Activated B cell treated with CpG ODN at 0.5 μM for 24 hours (primary cell): ENCODE data around the gene SND1. TPM values are rescaled to one million over a fixed set of nuclear protein-coding genes. Genes with fewer than 3 reads are reported as not detected.

ENCODE experiments used
- ATAC-seq: fragments of 200-7000 bp; cut with Tn5 transposase; one replicate; pipeline ENCODE4 v1.10.0; 2021; ENCODE audit warnings: low read depth, mild to moderate bottlenecking, moderate library complexity
- CTCF ChIA-PET: fragments of 350-600 bp; sonication (Branson Sonifier 250); formaldehyde crosslinking; loops from one replicate; lab custom pipeline; 2021; ENCODE audit warnings: antibody characterized with exemption; lab: Charles Lee
- POLR2A ChIA-PET: fragments of 350-600 bp; sonication (Branson Sonifier 250); formaldehyde crosslinking; loops from one replicate; lab custom pipeline; 2021; ENCODE audit warnings: antibody characterized with exemption; lab: Charles Lee
- DNase-seq: peaks from one replicate; pipeline ENCODE4 v3.0.0; 2022
- H3K27ac Mint-ChIP-seq: one replicate; pipeline ENCODE4 v1.8.0; 2020; ENCODE audit warnings: mixed read lengths
- H3K27me3 Mint-ChIP-seq: one replicate; pipeline ENCODE4 v1.8.0; 2021; ENCODE audit warnings: mixed read lengths
- H3K36me3 Mint-ChIP-seq: one replicate; pipeline ENCODE4 v1.8.0; 2021; ENCODE audit warnings: low read depth, mixed read lengths
- H3K4me1 Mint-ChIP-seq: one replicate; pipeline ENCODE4 v1.8.0; 2021; ENCODE audit warnings: mixed read lengths
- H3K4me3 Mint-ChIP-seq: one replicate; pipeline ENCODE4 v1.8.0; 2020; ENCODE audit warnings: mild to moderate bottlenecking, mixed read lengths
- H3K9me3 Mint-ChIP-seq: one replicate; pipeline ENCODE4 v1.8.0; 2020; ENCODE audit warnings: mixed read lengths
- intact Hi-C: fragments of 100-400 bp; cut with micrococcal nuclease; formaldehyde crosslinking; loops from one replicate; pipeline ENCODE4 v1.15.1; 2024
- total RNA-seq: library from RNA; stranded (reverse); gene quantifications from 2 replicates; pipeline ENCODE4 v1.2.3, GENCODE V29; 2022
- TF ChIP-seq, protein P1 (sequence below): fragments of 200-600 bp; IDR thresholded peaks from one replicate; pipeline ENCODE4 v1.8.0; 2022; ENCODE audit warnings: antibody characterized with exemption, mild to moderate bottlenecking

The SND1 gene
- total RNA-seq, 1 donor from 2014 or later = 215 TPM

GRCh38 chr7:127889677-127890076 lies 237.7 kb downstream of the SND1 start:
- ChIA-PET POLR2A (no interaction called here), CTCF (no interaction called here)
- Mint-ChIP-seq H3K4me1 (no peaks in the 10 kb centered on the region), H3K9me3 (peaks cover 2% of the 10 kb centered on the region), H3K27me3 (no peaks in the 10 kb centered on the region), H3K27ac (no peak overlapping the region), H3K36me3 (peaks cover 61% of the 10 kb centered on the region), H3K4me3 (no peak overlapping the region)
- ATAC-seq (no peak), DNase-seq (no peak)
- intact Hi-C loops = no loop called here
- TF ChIP-seq, protein P1, sequence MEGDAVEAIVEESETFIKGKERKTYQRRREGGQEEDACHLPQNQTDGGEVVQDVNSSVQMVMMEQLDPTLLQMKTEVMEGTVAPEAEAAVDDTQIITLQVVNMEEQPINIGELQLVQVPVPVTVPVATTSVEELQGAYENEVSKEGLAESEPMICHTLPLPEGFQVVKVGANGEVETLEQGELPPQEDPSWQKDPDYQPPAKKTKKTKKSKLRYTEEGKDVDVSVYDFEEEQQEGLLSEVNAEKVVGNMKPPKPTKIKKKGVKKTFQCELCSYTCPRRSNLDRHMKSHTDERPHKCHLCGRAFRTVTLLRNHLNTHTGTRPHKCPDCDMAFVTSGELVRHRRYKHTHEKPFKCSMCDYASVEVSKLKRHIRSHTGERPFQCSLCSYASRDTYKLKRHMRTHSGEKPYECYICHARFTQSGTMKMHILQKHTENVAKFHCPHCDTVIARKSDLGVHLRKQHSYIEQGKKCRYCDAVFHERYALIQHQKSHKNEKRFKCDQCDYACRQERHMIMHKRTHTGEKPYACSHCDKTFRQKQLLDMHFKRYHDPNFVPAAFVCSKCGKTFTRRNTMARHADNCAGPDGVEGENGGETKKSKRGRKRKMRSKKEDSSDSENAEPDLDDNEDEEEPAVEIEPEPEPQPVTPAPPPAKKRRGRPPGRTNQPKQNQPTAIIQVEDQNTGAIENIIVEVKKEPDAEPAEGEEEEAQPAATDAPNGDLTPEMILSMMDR = no peak

DNA sequence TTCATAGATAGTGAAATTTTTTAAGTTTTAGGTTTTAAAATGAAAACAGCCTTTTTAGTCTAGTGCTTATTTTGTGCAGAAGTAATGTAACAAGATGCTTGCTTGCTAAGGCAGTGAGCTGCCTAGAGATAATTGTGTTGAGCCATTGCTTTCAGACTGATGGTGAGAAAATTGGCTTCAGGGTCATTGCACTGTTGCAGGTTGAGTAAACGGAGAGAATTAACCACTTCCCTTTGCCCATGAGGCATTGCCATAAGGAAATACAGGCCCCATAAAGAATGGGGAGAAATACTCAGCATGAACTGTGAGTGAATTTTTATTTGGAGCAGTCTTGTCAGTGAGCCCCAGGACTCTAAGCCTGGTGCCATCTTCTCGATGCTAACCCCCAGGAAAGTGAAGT lies 238.7 kb downstream of the SND1 start:
- intact Hi-C loops = no loop called here
- CTCF ChIA-PET = no interaction called here
- no peak for DNase-seq
- TF ChIP-seq, protein P1 = no peak
- no peak for ATAC-seq
- no peak overlapping the region for H3K27ac Mint-ChIP-seq
- POLR2A ChIA-PET = no interaction called here
- H3K36me3 Mint-ChIP-seq = peaks cover 57% of the 10 kb centered on the region
- H3K4me3 Mint-ChIP-seq = no peak overlapping the region
- H3K27me3 Mint-ChIP-seq = no peaks in the 10 kb centered on the region
- peaks cover 2% of the 10 kb centered on the region for H3K9me3 Mint-ChIP-seq
- no peaks in the 10 kb centered on the region for H3K4me1 Mint-ChIP-seq

DNA sequence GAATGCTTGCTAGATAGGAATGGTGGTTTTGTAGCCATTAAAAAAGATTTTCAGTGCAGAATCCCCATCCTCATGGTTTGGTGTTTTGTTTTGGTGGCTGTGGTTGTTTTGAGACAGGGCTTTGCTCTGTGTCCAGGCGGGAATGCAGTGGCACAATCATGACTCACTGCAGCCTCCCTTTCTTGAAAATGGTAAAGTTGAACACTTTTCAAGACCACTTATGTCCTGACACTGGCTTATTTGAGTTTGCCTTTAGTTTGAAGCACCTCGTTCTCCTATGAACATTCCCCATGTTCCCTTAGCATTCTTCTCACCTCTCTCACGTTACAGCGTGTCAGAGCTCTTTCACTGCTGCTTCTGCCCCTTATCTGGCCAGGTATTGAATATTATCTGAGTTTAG lies 239.2 kb downstream of the SND1 start:
- no peak overlapping the region for H3K4me3 Mint-ChIP-seq
- H3K36me3 Mint-ChIP-seq = peaks cover 57% of the 10 kb centered on the region
- ChIA-PET CTCF (no interaction called here), POLR2A (no interaction called here)
- intact Hi-C loops = no loop called here
- peaks cover 2% of the 10 kb centered on the region for H3K9me3 Mint-ChIP-seq
- no peaks in the 10 kb centered on the region for H3K4me1 Mint-ChIP-seq
- no peaks in the 10 kb centered on the region for H3K27me3 Mint-ChIP-seq
- no peak overlapping the region for H3K27ac Mint-ChIP-seq
- TF ChIP-seq, protein P1 = no peak
- ATAC-seq (no peak), DNase-seq (no peak)

DNA sequence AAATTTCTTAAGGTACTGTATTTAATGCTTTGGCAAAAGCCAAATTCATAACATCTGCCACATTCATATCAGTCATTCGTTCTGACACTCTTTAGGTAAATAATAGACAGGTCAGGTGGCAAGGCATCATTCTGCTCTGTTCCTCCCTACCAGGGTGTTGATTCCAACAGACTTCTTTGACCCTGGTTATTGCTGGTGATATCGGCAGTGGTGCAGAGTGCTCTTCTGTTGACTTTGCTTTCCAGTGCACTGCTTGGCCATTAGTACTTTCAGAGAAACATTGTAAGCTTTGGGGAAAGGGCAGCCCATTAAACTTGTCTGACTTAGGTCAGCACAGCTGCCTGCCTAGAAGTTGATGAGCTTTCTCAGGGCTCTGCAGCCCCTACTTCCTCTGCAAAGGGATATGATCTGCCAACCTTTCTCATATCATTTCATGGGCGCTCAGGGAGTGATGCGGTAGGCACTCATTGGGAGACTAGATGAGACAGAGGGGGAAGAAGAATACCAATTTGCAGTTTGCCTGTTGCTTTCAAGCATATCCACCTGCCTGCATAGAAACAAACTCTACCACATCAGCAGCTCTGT lies 240.0 kb downstream of the SND1 start:
- intact Hi-C loops = no loop called here
- H3K9me3 Mint-ChIP-seq = peaks cover 2% of the 10 kb centered on the region
- H3K4me1 Mint-ChIP-seq = no peaks in the 10 kb centered on the region
- H3K4me3 Mint-ChIP-seq = no peak overlapping the region
- ChIA-PET CTCF (no interaction called here), POLR2A (no interaction called here)
- DNase-seq (no peak), ATAC-seq (no peak)
- H3K36me3 Mint-ChIP-seq = peaks cover 53% of the 10 kb centered on the region
- no peak overlapping the region for H3K27ac Mint-ChIP-seq
- no peaks in the 10 kb centered on the region for H3K27me3 Mint-ChIP-seq
- TF ChIP-seq, protein P1 = no peak

- ChIA-PET POLR2A (no interaction called here), CTCF (no interaction called here)
- DNase-seq (no peak), ATAC-seq (no peak)
- Mint-ChIP-seq H3K9me3 (peaks cover 2% of the 10 kb centered on the region), H3K27ac (no peak overlapping the region), H3K27me3 (no peaks in the 10 kb centered on the region), H3K4me3 (no peak overlapping the region), H3K36me3 (peaks cover 48% of the 10 kb centered on the region), H3K4me1 (no peaks in the 10 kb centered on the region)
- intact Hi-C loops = no loop called here
- TF ChIP-seq, protein P1 = no peak
These were observed 240.7 kb downstream of the SND1 start for GRCh38 chr7:127892488-127893314.
